Endothelial cell (in vitro differentiated cells): ENCODE measurements around the gene DCDC2B. TPM values are rescaled to one million over a fixed set of nuclear protein-coding genes. Genes with fewer than 3 reads are reported as not detected.
A peak's percentile ranks its signal among the peaks of the same experiment; 100 is the strongest.

Source experiments
- DNase-seq: peaks from one replicate; pipeline ENCODE4 v3.0.0; 2021; ENCODE audit warnings: low spot score
- H3K27ac Mint-ChIP-seq: one replicate; pipeline ENCODE4 v1.8.0; 2021; ENCODE audit warnings: mixed read lengths, inconsistent platforms; ENCODE audit not compliant: unreplicated experiment
- H3K27me3 Mint-ChIP-seq: one replicate; pipeline ENCODE4 v1.8.0; 2021; ENCODE audit warnings: mild to moderate bottlenecking, moderate library complexity, mixed read lengths, inconsistent platforms; ENCODE audit not compliant: unreplicated experiment
- H3K36me3 Mint-ChIP-seq: one replicate; pipeline ENCODE4 v1.8.0; 2021; ENCODE audit warnings: mild to moderate bottlenecking, low read depth, mixed read lengths, inconsistent platforms; ENCODE audit not compliant: unreplicated experiment
- H3K4me1 Mint-ChIP-seq: one replicate; pipeline ENCODE4 v1.8.0; 2021; ENCODE audit warnings: mild to moderate bottlenecking, mixed read lengths, inconsistent platforms; ENCODE audit not compliant: unreplicated experiment
- H3K4me3 Mint-ChIP-seq: one replicate; pipeline ENCODE4 v1.8.0; 2021; ENCODE audit warnings: mild to moderate bottlenecking, mixed read lengths, inconsistent platforms; ENCODE audit not compliant: unreplicated experiment
- H3K9me3 Mint-ChIP-seq: one replicate; pipeline ENCODE4 v1.8.0; 2021; ENCODE audit warnings: mixed read lengths, inconsistent platforms; ENCODE audit not compliant: unreplicated experiment
- total RNA-seq: library from RNA; stranded (reverse); fragmentation: NEBNext Ultra II Directional; extraction: Animal tissue kit (Norgen Biotek cat#: 25700); gene quantifications from one replicate; pipeline ENCODE4 v1.2.1, GENCODE V29; 2021; ENCODE audit not compliant: unreplicated experiment
- TF ChIP-seq, protein P1 (sequence below): fragments of 200-600 bp; sonication (generic); IDR thresholded peaks from one replicate; pipeline ENCODE4 v1.5.0; 2021; ENCODE audit warnings: antibody characterized with exemption; ENCODE audit not compliant: unreplicated experiment

Gene DCDC2B
- total RNA-seq, 1 donor from 2014 or later = not detected

- H3K36me3 Mint-ChIP-seq = peaks cover 43% of the 10 kb centered on the region
- peak overlapping the region; percentile 91 for H3K27ac Mint-ChIP-seq
- H3K9me3 Mint-ChIP-seq = no peaks in the 10 kb centered on the region
- peak; percentile 48 for DNase-seq
- peaks cover 8% of the 10 kb centered on the region for H3K27me3 Mint-ChIP-seq
- peaks cover 31% of the 10 kb centered on the region for H3K4me1 Mint-ChIP-seq
- TF ChIP-seq, protein P1, sequence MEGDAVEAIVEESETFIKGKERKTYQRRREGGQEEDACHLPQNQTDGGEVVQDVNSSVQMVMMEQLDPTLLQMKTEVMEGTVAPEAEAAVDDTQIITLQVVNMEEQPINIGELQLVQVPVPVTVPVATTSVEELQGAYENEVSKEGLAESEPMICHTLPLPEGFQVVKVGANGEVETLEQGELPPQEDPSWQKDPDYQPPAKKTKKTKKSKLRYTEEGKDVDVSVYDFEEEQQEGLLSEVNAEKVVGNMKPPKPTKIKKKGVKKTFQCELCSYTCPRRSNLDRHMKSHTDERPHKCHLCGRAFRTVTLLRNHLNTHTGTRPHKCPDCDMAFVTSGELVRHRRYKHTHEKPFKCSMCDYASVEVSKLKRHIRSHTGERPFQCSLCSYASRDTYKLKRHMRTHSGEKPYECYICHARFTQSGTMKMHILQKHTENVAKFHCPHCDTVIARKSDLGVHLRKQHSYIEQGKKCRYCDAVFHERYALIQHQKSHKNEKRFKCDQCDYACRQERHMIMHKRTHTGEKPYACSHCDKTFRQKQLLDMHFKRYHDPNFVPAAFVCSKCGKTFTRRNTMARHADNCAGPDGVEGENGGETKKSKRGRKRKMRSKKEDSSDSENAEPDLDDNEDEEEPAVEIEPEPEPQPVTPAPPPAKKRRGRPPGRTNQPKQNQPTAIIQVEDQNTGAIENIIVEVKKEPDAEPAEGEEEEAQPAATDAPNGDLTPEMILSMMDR = no peak
- peak overlapping the region; percentile 92 for H3K4me3 Mint-ChIP-seq
Measured at GRCh38 chr1:32180186-32181060, 28.5 kb upstream of the DCDC2B start.

DNA sequence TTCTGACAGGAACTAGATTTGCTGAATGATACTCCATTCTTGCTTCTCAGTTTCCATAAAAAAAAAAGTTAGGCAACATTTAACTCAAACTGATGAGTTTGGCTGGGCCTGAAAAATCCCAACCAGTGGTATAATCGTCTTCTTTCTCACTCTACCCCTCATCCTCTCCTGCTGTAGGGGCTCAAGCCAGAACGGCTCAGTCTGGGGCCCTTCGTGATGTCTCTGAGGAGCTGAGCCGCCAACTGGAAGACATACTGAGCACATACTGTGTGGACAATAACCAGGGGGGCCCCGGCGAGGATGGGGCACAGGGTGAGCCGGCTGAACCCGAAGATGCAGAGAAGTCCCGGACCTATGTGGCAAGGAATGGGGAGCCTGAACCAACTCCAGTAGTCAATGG lies 27.8 kb upstream of the DCDC2B start:
- Mint-ChIP-seq H3K27me3 (peaks cover 8% of the 10 kb centered on the region), H3K9me3 (no peaks in the 10 kb centered on the region), H3K4me1 (peaks cover 31% of the 10 kb centered on the region), H3K27ac (peak overlapping the region; percentile 91), H3K36me3 (peaks cover 46% of the 10 kb centered on the region), H3K4me3 (peak overlapping the region; percentile 92)
- no peak for DNase-seq
- TF ChIP-seq, protein P1 = no peak

- H3K27ac Mint-ChIP-seq = peak overlapping the region; percentile 91
- DNase-seq = no peak
- peaks cover 11% of the 10 kb centered on the region for H3K27me3 Mint-ChIP-seq
- TF ChIP-seq, protein P1 = no peak
- H3K4me1 Mint-ChIP-seq = peaks cover 34% of the 10 kb centered on the region
- H3K36me3 Mint-ChIP-seq = peaks cover 51% of the 10 kb centered on the region
- H3K9me3 Mint-ChIP-seq = no peaks in the 10 kb centered on the region
- H3K4me3 Mint-ChIP-seq = peak overlapping the region; percentile 92
Measured at GRCh38 chr1:32181563-32181962, 27.3 kb upstream of the DCDC2B start.

- DNase-seq = no peak
- peak overlapping the region; percentile 69 for H3K4me3 Mint-ChIP-seq
- H3K27me3 Mint-ChIP-seq = peaks cover 11% of the 10 kb centered on the region
- TF ChIP-seq, protein P1 = no peak
- H3K4me1 Mint-ChIP-seq = peaks cover 35% of the 10 kb centered on the region
- H3K27ac Mint-ChIP-seq = no peak overlapping the region
- H3K9me3 Mint-ChIP-seq = no peaks in the 10 kb centered on the region
- H3K36me3 Mint-ChIP-seq = peaks cover 53% of the 10 kb centered on the region
Measured at GRCh38 chr1:32182060-32182459, 26.8 kb upstream of the DCDC2B start.

DNA sequence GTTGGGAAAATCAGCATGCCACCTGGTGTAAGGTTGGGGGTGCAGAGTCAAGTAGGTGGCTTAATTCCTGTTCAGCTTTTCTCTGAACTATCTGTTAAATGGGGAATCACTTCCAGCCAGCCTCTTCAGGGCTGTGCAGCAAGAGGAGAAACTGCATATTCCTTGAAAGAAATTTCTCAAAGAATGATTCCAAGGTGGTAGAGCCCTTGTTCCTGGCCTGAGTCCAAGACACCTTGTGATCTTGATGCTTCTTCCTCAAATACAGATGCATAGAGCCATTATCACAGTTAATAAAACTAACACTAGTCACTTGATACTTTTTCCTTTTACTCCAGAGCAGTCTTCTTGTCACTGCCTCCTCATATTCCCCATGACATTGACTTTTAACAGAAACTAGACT lies 24.2 kb upstream of the DCDC2B start:
- Mint-ChIP-seq H3K9me3 (no peaks in the 10 kb centered on the region), H3K4me3 (peak overlapping the region; percentile 16), H3K27ac (peak overlapping the region; percentile 48), H3K4me1 (peaks cover 34% of the 10 kb centered on the region), H3K36me3 (peaks cover 62% of the 10 kb centered on the region), H3K27me3 (peaks cover 8% of the 10 kb centered on the region)
- no peak for DNase-seq
- TF ChIP-seq, protein P1 = no peak
